IPS-NIHi7 (cell line): ENCODE results near the gene OR2B2.
"Not testable (repeated sequence)": the region's sequence is repeated elsewhere in the genome, so short reads cannot be mapped to it uniquely, and the experiment has no call there.

Source experiments
- DNase-seq: peaks from one replicate; pipeline ENCODE4 v3.0.0; 2012; ENCODE audit warnings: mixed read lengths; ENCODE audit errors: extremely low spot score

Gene OR2B2

DNA sequence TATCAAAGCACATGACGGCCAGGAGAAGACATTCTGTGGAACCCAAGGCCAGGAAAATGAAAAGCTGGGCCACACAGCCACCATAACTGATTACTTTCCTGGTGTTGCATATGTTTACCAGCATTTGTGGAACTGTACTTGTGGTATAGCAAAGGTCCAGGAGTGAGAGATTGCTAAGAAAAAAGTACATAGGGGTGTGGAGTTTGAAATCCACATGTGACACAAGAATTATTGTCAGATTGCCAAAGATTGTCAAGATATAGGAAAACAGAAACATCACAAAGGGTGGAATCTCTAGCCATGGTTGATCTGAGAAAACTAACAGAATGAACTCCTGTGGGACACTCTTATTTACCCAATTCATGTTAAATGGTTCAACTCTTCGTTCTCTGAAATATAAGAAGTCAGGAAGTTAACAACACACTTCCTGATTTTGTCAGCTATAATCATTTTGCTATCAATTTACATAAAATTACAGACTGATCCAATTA is at the start of gene OR2B2:
Gene OR2B2 (minus strand): TSS at position 441 of the 491 bp plus-strand sequence. CDS start 77 bp downstream, at position 364.
- DNase-seq, result no peak

DNA sequence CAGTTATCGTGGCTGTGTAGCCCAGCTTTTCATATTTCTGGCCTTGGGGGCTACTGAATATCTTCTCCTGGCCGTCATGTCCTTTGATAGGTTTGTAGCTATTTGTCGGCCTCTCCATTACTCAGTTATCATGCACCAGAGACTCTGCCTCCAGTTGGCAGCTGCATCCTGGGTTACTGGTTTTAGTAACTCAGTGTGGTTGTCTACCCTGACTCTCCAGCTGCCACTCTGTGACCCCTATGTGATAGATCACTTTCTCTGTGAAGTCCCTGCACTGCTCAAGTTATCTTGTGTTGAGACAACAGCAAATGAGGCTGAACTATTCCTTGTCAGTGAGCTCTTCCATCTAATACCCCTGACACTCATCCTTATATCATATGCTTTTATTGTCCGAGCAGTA is 45.3 kb upstream of the OR2B2 start:
- no peak for DNase-seq

DNA sequence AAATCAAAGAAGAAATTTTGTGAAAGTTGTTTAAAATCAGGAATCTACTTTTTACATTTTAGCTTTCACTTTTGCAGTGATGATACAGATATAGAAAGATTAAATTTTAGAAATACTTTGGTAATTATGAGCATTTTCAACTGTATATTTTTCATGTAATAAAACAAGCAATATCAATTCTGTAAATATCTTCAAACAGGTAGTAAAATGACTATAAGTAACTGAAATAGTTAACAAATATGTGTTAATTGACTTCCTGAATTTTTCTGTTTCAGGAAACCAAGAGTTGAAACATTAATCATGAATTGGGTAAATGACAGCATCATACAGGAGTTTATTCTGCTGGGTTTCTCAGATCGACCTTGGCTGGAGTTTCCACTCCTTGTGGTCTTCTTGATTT is 44.7 kb upstream of the OR2B2 start, which contains the start of gene OR2B6:
Gene OR2B6 (plus strand): TSS at position 301 of the 400 bp plus-strand sequence. CDS start 0 bp downstream, at position 301.
- no peak for DNase-seq

- no peak for DNase-seq
These were observed 38.8 kb upstream of the OR2B2 start for GRCh38 chr6:27951040-27951439.

DNA sequence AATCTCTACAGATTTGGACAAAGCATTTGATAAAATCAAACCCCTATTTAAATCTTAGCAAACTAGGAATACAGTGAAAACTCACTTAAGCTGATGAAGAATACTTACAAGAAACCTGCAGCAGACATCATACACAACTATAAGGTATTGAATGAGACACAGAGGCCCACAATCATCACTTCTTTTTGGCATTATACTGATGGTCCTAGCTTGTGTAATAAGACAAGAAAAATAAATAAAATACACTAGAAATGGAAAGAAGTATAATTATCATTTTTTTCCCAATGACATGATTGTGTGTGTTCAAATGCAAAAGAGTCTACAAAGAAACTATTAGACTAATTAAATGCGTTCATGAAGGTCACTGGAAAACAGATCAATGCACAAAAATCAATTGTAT is 36.0 kb upstream of the OR2B2 start:
- no peak for DNase-seq

DNA sequence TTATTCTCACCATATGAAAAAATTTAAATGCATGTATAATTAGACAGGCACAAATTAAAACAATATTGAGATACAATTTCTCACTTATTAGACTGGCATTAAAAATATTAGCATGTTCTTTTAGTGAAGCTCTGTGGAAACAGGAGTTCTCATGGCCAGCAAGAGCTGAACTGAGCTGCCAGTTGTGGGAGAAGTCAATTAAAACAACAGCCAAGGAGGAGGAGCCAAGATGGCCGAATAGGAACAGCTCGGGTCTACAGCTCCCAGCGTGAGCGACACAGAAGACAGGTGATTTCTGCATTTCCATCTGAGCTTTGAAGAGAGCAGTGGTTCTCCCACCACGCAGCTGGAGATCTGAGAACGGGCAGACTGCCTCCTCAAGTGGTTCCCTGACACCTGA is 30.9 kb upstream of the OR2B2 start:
- not testable (repeated sequence) for DNase-seq

DNA sequence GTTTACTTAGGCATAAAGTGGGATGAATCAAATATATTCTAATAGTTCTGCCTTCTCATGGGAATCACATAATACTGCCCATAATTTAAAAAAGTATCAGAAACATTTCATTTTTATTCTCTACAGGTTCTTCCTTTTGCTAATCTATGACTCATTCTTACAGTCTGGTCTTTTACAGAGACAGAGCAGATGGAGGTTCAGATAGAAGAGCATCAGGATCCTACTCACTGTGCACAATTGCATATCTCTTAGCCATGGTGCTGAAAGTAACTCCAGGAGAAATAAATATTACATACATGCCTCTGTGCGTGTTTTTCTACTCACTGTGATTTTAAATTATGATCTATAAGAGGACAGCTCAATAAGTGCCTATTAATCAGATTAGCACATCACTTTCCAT is 28.6 kb upstream of the OR2B2 start:
- DNase-seq, result no peak

DNA sequence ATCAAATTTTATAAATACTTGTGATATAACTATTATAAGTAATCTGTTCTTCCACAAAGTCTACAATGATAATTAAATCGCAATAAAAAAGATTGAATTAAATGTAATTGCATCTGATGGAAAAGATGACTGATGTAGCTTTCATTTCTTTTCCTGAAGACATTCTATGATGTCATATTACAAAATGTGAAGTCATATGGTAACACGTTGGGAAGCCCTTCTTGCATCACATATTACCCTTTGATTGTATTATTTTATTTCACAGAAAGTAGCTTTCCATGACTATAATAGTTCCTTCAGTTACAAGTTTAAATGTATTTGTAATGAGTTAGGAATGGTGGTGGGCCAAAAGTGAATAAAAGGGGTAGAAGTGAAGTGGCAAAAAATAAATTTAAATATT is 19.0 kb upstream of the OR2B2 start:
- no peak for DNase-seq

GRCh38 chr6:27929930-27930329 is 17.7 kb upstream of the OR2B2 start:
- not testable (repeated sequence) for DNase-seq

- DNase-seq, result not testable (repeated sequence)
These were observed 15.8 kb upstream of the OR2B2 start for GRCh38 chr6:27928041-27928440.

- no peak for DNase-seq
These were observed 12.0 kb upstream of the OR2B2 start for GRCh38 chr6:27924179-27924578.

GRCh38 chr6:27922949-27923348 is 10.8 kb upstream of the OR2B2 start:
- DNase-seq, result no peak

- no peak for DNase-seq
These were observed 4.2 kb downstream of the OR2B2 start for GRCh38 chr6:27908017-27908416.

DNA sequence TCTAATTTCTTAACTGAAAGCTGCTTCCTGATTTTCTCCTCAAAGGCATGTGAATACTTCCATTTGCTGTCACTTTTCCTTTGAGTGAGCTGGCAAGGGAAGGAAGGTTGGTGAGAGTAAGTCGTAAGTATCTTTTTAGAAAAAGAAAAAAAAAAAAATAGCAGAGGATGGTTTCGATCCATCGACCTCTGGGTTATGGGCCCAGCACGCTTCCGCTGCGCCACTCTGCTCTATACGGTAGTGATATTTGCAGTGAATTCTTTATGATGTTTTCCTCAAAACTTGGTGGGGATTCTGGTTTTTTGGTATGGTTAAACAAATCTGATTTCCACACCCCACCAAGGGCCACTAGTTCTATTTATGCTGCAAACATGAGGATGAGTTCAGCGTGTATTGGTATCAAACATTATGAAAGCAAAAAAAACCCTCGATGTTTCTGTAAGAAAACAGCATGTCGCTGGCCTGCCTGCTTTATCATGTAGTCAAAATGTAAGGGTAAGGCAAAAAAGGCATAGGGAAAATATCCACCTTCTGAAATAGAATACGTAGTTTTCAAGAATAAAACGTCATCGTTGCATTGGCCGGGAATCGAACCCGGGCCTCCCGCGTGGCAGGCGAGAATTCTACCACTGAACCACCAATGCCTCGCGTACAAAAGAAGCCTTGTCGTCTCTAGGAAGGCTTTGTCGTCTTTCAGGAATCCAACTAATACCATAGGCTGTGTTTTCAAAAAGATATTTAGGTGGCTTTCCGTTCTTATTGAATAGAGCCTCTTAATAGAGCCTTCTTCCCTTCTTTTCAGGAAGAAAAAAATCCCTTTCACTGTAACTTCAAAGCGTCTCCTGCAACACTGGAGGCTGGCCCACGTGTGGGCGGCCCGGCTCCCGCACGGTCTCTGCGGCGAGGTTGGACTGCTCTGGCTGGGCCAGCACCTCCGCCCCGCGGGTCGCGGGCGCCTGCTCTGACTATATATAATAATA is 9.6 kb downstream of the OR2B2 start:
- DNase-seq, result peak; percentile 67

DNA sequence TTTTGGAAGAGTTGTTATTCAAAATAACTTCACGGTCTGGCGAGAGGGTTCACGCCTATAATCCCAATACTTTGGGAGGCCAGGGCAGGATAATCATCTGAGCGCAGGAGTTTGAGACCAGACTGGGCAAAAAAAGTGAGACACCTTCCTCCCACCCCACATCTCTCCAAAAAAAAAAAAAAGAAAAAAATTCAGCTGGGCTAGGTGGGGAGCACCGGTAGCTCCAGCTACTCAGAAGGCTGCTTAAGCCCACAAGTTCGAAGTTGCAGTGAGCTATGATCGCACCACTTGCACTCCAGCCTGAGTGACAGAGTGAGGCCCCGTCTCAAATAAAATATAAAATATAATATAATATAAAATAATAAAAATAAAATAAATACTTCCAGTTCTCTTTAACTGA is 10.4 kb downstream of the OR2B2 start:
- no peak for DNase-seq

- not testable (repeated sequence) for DNase-seq
These were observed 12.0 kb downstream of the OR2B2 start for GRCh38 chr6:27900197-27900596.

DNA sequence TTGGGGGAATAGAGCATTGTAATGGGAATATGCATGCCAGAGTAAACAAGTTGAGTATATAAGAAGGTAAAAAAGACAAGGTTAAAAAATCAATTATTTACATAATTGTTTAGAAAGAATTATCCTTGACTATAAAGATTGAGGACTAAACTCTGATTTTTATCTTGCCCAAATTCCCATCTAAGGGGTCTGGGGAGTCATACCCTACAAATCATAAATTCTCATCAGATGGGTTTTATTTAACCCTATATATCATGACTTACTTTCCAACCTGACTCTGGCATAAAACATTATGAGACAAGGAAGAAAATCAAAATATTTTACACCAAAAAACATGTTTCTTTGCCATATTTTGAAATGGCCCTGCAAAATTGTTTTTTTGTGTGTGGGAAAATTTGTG is 12.7 kb downstream of the OR2B2 start:
- no peak for DNase-seq

DNA sequence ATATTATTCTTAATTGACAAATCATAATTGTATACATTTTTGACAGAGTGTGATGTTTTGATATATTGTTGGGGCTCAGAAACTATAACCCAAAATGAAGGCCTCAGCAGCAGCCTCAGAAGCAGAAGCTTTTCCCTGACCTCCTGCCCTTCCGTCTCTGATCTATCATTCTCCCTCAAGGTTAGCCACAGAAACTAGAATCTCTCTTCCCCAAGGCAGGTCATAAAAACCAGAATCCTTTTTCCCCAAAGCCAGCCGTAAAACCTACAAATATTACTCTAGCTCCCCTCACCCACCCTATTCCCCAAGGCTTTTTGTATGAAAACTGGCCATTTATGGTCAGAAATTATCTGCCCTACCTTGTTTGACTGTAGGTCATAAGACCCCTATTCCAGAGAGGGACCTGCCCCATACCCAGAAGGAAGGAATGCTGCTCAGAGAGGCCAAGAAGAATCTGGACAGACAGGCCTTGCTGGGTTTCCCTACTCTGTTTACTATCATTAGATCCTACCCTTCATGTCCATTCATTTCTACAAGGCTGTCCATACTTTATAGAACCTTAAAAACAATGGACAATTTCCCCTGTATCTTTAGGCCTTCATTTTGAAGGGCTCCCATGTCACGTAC is 14.5 kb downstream of the OR2B2 start:
- no peak for DNase-seq

GRCh38 chr6:27896398-27896796 is 15.8 kb downstream of the OR2B2 start:
- no peak for DNase-seq

DNA sequence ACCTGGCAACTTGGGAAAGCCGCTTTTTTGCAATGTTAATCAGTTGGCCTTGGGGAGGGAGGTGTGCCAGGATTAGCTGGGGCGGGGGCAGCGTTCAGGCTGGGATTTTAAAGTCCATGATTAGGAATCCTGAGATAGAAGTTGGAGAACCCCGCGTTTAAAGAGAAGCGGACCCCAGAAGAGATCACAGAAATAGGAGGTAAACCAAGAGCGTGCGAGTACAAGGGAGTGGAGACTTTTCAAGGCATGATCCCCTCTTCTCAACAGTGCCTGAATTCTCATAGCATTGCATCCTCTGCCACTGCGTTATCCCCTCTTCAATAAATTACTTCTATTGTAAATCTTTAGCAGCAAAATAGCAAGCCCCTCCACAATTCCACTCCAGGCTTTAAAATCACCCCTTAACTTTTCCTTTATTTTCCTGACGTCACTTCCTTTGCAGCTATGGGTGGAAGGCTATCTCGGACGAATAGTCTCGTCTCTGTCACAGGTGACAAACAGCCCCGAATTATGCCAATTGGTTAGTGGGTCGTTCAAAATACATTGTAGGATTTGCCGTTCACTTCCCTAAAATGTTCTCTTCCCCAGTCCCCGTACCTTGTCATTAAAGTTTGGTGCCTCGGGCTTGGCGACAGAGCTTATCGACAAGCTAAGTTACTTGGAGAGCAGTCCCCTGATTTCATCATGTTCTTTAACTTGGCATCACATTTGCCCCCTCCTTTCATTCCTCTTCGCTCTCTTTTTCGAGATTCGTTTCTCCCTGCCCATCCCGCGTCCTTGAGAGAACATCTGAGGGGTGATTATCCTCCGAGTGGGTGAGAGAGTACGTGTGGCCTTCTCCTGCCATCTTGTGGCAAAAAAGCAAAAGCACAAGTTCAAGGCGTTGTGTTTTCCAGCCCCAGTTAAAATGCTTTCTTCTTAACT is 17.1 kb downstream of the OR2B2 start:
- peak; percentile 58 for DNase-seq
